CD4-positive, alpha-beta T cell (primary cell): Measurements from ENCODE around the gene AMDHD2. TPM values are rescaled to one million over a fixed set of nuclear protein-coding genes. Genes with fewer than 3 reads are reported as not detected.

ENCODE experiments used
- ATAC-seq: fragments of 200-7000 bp; cut with Tn5 transposase; one replicate; pipeline ENCODE4 v1.10.0; 2022; ENCODE audit warnings: mild to moderate bottlenecking; ENCODE audit not compliant: poor library complexity
- CTCF ChIA-PET: fragments of 350-600 bp; sonication (Branson Sonifier 250); formaldehyde crosslinking; loops from one replicate; lab custom pipeline; 2021; ENCODE audit warnings: antibody characterized with exemption, inconsistent platforms; lab: Charles Lee
- POLR2A ChIA-PET: fragments of 350-600 bp; sonication (Branson Sonifier 250); formaldehyde crosslinking; loops from one replicate; lab custom pipeline; 2021; ENCODE audit warnings: antibody characterized with exemption, inconsistent platforms; lab: Charles Lee
- DNase-seq, 14 experiments: peaks; one replicate each; pipeline ENCODE4 v3.0.0-alpha.2; 2013 to 2020; ENCODE audit warnings: mixed read lengths in 2 of 14
- H3K27ac ChIP-seq, 2 donors: one replicate each; pipeline versions ENCODE4 v1.5.1 to v1.7.0; 2013; ENCODE audit warnings: low read length in 2 of 2, low read depth in 1 of 2, mild to moderate bottlenecking in 1 of 2
- H3K27me3 ChIP-seq, 2 experiments: 1 replicate in 1 of 2; 2 replicates in 1 of 2; pipeline versions ENCODE4 v1.6.1 to v1.7.0; 2013; ENCODE audit warnings: low read length in 2 of 2, control low read depth in 1 of 2, mild to moderate bottlenecking in 1 of 2, moderate library complexity in 1 of 2; ENCODE audit not compliant: insufficient read depth in 2 of 2, control insufficient read depth in 1 of 2
- H3K36me3 ChIP-seq: one replicate; pipeline ENCODE4 v1.6.1; 2013; ENCODE audit warnings: low read length, control low read depth; ENCODE audit not compliant: insufficient read depth
- H3K4me1 ChIP-seq: one replicate; pipeline ENCODE4 v1.6.1; 2013; ENCODE audit warnings: low read length, control low read depth; ENCODE audit not compliant: insufficient read depth
- H3K4me3 ChIP-seq: one replicate; pipeline ENCODE4 v1.5.1; 2013; ENCODE audit warnings: mild to moderate bottlenecking, low read length, moderate library complexity
- H3K9me3 ChIP-seq, 2 experiments: 1 replicate in 1 of 2; 2 replicates in 1 of 2; pipeline versions ENCODE4 v1.6.1 to v1.7.0; 2013; ENCODE audit warnings: low read length in 2 of 2, mild to moderate bottlenecking in 2 of 2, control low read depth in 1 of 2, moderate library complexity in 1 of 2; ENCODE audit not compliant: control insufficient read depth in 1 of 2, insufficient read depth in 1 of 2
- H3K27ac Mint-ChIP-seq: one replicate; pipeline ENCODE4 v1.8.0; 2020; ENCODE audit warnings: mixed read lengths
- H3K27me3 Mint-ChIP-seq: one replicate; pipeline ENCODE4 v1.8.0; 2021; ENCODE audit warnings: mixed read lengths
- H3K36me3 Mint-ChIP-seq: one replicate; pipeline ENCODE4 v1.8.0; 2021; ENCODE audit warnings: low read depth, mixed read lengths
- H3K4me1 Mint-ChIP-seq: one replicate; pipeline ENCODE4 v1.8.0; 2021; ENCODE audit warnings: low read depth, mixed read lengths
- H3K4me3 Mint-ChIP-seq: one replicate; pipeline ENCODE4 v1.8.0; 2020; ENCODE audit warnings: mild to moderate bottlenecking, mixed read lengths
- H3K9me3 Mint-ChIP-seq: one replicate; pipeline ENCODE4 v1.8.0; 2020; ENCODE audit warnings: mixed read lengths
- intact Hi-C, 2 experiments: fragments of 100-400 bp; cut with DNase I in 1 of 2; cut with micrococcal nuclease in 1 of 2; formaldehyde crosslinking; loops; one replicate each; pipeline versions ENCODE4 v1.15.1 to v1.9.0; 2023 to 2025; cut with DNase I, micrococcal nuclease
- total RNA-seq, 174 experiments: library from RNA in 2 of 174; stranded (reverse) in 2 of 174; gene quantifications; one replicate each; pipeline ENCODE4 v1.2.3 and lab custom pipeline; 2021 to 2026
- TF ChIP-seq, protein P1 (sequence below): fragments of 200-600 bp; IDR thresholded peaks from one replicate; pipeline ENCODE4 v1.8.0; 2022; ENCODE audit warnings: antibody characterized with exemption, mild to moderate bottlenecking

The AMDHD2 gene
- total RNA-seq, 2 experiments from 2014 or later: 171 to 177 TPM

DNA sequence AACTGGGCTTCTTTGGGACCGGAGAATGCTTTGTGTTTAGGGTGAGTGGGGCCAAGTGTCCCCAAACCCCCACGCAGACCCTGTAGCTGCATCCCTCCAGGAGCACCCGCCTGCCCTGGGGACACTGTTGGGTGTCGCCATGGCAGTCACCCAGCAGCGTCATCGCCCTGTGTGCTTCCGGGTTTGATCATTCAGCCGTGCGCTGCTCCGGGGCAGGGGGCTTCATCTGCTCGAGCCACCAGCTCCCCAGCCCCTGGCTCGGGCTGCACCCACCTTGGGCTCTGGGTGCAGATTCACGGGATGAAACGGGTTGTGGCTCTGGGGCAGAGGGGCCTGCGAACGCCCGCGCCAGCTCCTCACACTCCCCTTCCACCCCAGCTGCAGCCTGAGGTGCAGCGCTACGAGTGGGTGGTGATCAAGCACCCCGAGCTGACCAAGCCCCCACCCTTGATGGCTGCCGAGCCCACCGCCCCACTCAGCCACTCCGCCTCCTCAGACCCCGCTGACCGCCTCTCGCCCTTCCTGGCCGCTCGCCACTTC lies 20.2 kb upstream of the AMDHD2 start:
- Histone ChIP-seq H3K27me3 (no peaks in the 10 kb centered on the region), H3K27ac (no peak overlapping the region), H3K4me1 (peaks cover 7% of the 10 kb centered on the region), H3K9me3 (no peaks in the 10 kb centered on the region), H3K36me3 (peaks cover 5% of the 10 kb centered on the region), H3K4me3 (no peak overlapping the region)
- H3K27ac Mint-ChIP-seq: no peak overlapping the region
- POLR2A ChIA-PET: interaction anchor here (0.6 kb wide), 1 partner anchor 33 kb away, joined by 7 read pairs; no protein-coding TSS in a partner anchor
- H3K27me3 Mint-ChIP-seq: no peaks in the 10 kb centered on the region
- CTCF ChIA-PET: interaction anchor here (2.5 kb wide), 1 partner anchor 306 kb away, joined by 17 read pairs; no protein-coding TSS in a partner anchor
- peaks cover 4% of the 10 kb centered on the region for H3K36me3 Mint-ChIP-seq
- TF ChIP-seq, protein P1, sequence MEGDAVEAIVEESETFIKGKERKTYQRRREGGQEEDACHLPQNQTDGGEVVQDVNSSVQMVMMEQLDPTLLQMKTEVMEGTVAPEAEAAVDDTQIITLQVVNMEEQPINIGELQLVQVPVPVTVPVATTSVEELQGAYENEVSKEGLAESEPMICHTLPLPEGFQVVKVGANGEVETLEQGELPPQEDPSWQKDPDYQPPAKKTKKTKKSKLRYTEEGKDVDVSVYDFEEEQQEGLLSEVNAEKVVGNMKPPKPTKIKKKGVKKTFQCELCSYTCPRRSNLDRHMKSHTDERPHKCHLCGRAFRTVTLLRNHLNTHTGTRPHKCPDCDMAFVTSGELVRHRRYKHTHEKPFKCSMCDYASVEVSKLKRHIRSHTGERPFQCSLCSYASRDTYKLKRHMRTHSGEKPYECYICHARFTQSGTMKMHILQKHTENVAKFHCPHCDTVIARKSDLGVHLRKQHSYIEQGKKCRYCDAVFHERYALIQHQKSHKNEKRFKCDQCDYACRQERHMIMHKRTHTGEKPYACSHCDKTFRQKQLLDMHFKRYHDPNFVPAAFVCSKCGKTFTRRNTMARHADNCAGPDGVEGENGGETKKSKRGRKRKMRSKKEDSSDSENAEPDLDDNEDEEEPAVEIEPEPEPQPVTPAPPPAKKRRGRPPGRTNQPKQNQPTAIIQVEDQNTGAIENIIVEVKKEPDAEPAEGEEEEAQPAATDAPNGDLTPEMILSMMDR: no peak
- DNase-seq (no peak), ATAC-seq (no peak)
- no peak overlapping the region for H3K4me3 Mint-ChIP-seq
- H3K9me3 Mint-ChIP-seq: no peaks in the 10 kb centered on the region
- intact Hi-C loops: loop anchor here in 1 of 2 experiments (2.0 kb wide), 1 partner anchor 159 kb away; the partner anchor contains the start of gene ABCA3
- peaks cover 4% of the 10 kb centered on the region for H3K4me1 Mint-ChIP-seq

DNA sequence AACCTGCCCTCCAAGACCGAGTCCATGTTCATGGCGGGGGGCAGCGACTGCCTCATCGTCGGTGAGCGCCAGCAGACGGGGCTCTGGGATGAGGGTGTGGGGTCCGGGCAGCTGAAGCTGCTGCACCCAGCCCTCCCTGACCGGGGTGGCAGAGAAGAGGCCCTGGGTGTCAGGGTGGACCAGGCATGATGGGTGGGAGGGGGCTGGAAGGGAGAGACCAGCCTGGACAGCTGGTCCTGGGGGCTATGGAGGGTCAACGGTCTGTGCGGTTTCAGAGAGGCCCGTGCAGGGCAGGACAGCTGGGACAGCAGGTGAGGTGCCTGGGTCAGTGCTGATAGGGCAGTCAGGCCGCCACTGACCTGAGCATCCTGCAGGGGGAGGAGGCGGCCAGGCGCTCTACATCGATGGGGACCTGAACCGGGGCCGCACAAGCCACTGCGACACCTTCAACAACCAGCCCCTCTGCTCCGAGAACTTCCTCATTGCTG lies 19.7 kb upstream of the AMDHD2 start:
- H3K4me1 Mint-ChIP-seq: peaks cover 4% of the 10 kb centered on the region
- no peak overlapping the region for H3K4me3 ChIP-seq
- TF ChIP-seq, protein P1: no peak
- H3K27me3 ChIP-seq: no peaks in the 10 kb centered on the region
- H3K27me3 Mint-ChIP-seq: no peaks in the 10 kb centered on the region
- ATAC-seq: no peak
- no peaks in the 10 kb centered on the region for H3K9me3 ChIP-seq
- H3K9me3 Mint-ChIP-seq: no peaks in the 10 kb centered on the region
- H3K36me3 ChIP-seq: peaks cover 5% of the 10 kb centered on the region
- ChIA-PET CTCF (interaction anchor here (0.6 to 2.5 kb wide), 9 partner anchors 11 to 537 kb away, joined by 3 to 17 read pairs (median 4); partner anchors contain the start of genes ABCA3 and TBC1D24), POLR2A (interaction anchor here (0.6 to 1.4 kb wide), 3 partner anchors 13 to 33 kb away, joined by 3 to 7 read pairs (median 3); partner anchors contain the start of gene ATP6V0C)
- no peak overlapping the region for H3K27ac ChIP-seq
- no peak for DNase-seq
- intact Hi-C loops: loop anchor here in 1 of 2 experiments (2.0 kb wide), 1 partner anchor 160 kb away; the partner anchor contains the start of gene ABCA3
- H3K4me1 ChIP-seq: peaks cover 7% of the 10 kb centered on the region
- no peak overlapping the region for H3K4me3 Mint-ChIP-seq
- peaks cover 4% of the 10 kb centered on the region for H3K36me3 Mint-ChIP-seq
- no peak overlapping the region for H3K27ac Mint-ChIP-seq

DNA sequence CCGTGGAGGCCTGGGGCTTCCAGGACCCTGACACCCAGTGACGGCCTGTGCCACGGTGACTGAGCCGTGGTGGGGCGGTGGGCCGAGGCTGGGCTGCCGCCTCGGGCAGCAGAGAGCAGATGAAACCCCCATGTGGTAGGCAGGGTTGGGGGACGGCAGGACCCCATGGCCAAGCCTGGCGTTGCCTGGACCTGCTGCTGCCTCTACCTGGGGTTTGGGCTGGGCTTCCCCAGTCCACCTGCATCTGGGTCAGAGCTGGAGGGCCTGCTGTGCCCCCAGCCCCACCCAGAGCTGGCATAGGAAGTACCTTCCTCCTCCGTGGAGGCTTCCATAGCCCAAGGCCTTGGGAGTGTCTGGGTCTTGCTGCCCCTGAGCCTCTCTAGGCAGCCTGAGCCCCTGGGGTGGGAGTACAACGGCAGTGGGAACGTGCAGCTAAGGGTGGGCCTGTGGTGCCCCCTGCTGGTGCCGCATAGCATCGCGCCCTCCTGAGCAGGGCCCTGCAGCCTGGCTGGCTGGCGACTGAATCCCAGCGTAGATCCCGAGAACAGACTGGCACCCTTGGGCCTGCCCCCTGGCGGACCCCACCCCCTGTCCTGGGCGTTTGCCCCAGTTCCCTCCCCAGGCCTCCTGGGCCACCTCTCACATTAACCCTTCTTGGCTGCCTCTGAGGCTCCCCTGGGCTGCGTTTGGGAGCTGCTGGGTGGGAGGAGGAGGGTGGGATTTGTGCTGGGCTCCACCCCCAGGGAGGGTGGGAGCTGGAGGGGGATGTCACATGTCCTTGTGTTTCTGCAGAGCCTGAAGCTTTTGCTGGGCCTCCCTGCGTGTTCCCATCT lies 19.0 kb upstream of the AMDHD2 start:
- Histone ChIP-seq H3K27me3 (no peaks in the 10 kb centered on the region), H3K36me3 (peaks cover 5% of the 10 kb centered on the region), H3K4me3 (no peak overlapping the region), H3K9me3 (no peaks in the 10 kb centered on the region), H3K4me1 (peaks cover 7% of the 10 kb centered on the region), H3K27ac (no peak overlapping the region)
- H3K27me3 Mint-ChIP-seq: no peaks in the 10 kb centered on the region
- H3K4me3 Mint-ChIP-seq: no peak overlapping the region
- no peak overlapping the region for H3K27ac Mint-ChIP-seq
- H3K36me3 Mint-ChIP-seq: peaks cover 4% of the 10 kb centered on the region
- peak; percentile 99 for ATAC-seq
- no peaks in the 10 kb centered on the region for H3K9me3 Mint-ChIP-seq
- ChIA-PET POLR2A (interaction anchor here (0.6 to 1.4 kb wide), 5 partner anchors 12 to 232 kb away, joined by 3 to 4 read pairs (median 3); partner anchors contain the start of genes ATP6V0C and CCNF), CTCF (interaction anchor here (0.6 to 2.5 kb wide), 12 partner anchors 10 to 536 kb away, joined by 3 to 17 read pairs (median 4); partner anchors contain the start of genes ABCA3 and TBC1D24)
- TF ChIP-seq, protein P1: peak; percentile 97
- H3K4me1 Mint-ChIP-seq: peaks cover 4% of the 10 kb centered on the region
- intact Hi-C loops: loop anchor here (1.0 to 2.0 kb wide), 3 partner anchors 160 to 306 kb away; partner anchors contain the start of gene ABCA3 (in 2 of the 2)
- peak; percentile 67 to 89 (median 76) for DNase-seq
